Left lobe of liver (tissue), 2 donors: ENCODE results near the gene PTX4. TPM values are rescaled to one million over a fixed set of nuclear protein-coding genes. Genes with fewer than 3 reads are reported as not detected.

ENCODE experiments used
- ATAC-seq: fragments of 200-7000 bp; cut with Tn5 transposase; one replicate; pipeline ENCODE4 v1.9.1; 2020; ENCODE audit warnings: mild to moderate bottlenecking, moderate library complexity
- DNase-seq: peaks from one replicate; pipeline ENCODE4 v3.0.0-alpha.2; 2020; ENCODE audit warnings: low spot score
- total RNA-seq: library from RNA; stranded (reverse); gene quantifications from one replicate; pipeline ENCODE4 v1.2.1, GENCODE V29; 2021
- donor health status: DM: no; HTN: no; CAD: no; lungs with moderate emphysema.
- donor health status: DM: no; HTN: yes; CAD: no.

Gene PTX4, protein sequence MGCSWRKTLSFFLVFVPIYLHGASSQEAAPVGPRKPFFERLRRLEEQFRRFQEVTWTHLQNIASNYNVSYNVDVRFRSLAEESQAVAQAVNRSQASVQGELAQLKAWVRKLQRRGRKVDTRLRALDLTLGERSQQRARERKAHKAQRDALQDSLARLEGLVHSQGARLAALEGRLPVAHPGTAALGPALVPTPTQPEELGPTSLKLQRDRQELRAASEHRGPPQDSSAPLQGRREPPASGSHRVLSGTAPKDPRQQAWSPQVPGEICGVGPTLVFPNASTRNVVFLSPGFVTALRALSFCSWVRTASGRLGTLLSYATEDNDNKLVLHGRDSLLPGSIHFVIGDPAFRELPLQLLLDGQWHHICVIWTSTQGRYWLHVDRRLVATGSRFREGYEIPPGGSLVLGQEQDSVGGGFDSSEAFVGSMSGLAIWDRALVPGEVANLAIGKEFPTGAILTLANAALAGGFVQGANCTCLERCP
- total RNA-seq: not detected

DNA sequence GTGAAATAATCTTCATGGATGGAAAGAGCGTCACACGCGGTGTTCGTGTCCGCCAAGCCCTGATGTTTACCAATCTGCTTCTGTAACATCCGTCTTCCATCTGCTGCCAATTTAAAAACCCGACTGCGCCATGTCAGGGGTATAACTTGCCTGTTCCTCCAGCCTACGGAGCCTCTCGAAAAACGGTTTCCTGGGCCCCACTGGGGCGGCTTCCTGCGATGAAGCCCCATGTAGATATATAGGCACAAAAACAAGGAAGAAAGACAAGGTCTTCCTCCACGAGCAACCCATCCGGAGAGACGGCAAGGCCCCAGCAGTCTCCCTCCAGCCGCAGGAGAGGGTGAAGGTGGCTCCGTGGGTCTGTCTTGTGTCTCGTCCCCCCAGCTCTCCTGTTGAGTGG lies at the start of gene PTX4:
Gene PTX4 (minus strand): TSS at position 326 of the 400 bp plus-strand sequence. CDS start 35 bp downstream, at position 291.
- DNase-seq: no peak
- no peak for ATAC-seq

DNA sequence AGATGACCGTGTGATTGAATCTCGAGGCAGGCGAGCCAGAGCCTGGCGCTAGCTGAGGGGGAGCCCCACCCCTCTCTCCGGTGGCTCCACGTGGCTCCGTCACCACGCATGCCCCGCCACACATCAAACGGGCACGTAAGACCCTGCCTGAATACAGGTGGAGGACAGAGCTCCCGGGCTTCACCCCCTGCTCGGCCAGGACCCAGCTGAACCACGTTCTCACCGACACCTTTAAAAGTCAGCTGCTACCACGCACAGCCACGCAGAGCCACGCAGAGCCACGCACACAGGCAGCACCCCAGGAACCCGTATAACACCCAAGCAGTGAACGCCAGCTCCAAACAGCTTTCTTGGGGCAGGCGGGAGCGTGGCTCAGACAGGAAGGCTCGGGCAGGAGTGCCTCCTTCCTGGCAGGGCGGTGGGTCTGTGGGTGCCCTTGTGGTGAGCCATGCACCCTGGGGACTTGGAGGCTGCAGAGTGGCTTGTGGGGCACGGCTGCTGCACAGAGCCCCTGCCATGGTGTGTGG lies 49.1 kb upstream of the PTX4 start:
- ATAC-seq (no peak), DNase-seq (no peak)

DNA sequence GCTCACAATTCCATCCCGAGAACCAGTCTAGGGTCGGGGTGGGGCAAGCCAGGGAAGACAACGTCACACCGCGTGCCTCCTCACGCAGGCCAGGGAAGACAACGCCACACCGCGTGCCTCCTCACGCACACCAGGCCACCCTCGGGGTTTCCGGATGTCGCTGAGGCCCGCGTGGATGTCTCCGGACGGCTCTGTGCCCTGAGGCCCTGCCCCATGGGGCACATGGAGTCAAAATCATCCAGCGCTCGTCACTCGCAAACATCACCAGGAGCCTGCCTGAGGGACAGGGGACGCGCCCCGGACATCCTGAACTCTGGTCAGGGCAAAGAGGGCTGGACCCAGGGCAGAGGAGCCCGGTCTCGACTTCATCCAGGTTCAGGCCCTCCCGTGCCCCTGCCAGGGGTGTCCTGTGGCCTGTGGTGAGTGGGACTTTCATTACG lies 48.4 kb upstream of the PTX4 start:
- DNase-seq: no peak
- ATAC-seq: no peak

DNA sequence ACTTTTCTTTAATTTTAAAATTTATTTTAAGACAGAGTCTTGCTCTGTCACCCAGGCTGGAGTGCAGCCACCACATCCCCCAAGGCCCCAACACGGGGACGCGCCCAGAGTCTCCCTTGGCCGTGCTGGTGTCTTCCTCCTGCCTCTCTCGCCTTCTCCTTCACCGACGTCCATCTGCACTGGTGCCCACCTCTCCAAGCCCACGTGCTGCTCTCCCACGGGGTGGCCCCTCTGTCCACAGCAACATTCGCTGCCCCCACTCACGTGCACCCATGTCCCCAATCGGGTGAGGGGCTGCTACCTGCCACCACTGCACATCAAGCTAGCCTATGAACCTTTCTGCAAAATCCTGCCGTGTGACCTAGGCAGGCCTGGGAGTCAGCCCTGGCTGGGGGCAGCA lies 47.9 kb upstream of the PTX4 start:
- no peak for ATAC-seq
- no peak for DNase-seq

DNA sequence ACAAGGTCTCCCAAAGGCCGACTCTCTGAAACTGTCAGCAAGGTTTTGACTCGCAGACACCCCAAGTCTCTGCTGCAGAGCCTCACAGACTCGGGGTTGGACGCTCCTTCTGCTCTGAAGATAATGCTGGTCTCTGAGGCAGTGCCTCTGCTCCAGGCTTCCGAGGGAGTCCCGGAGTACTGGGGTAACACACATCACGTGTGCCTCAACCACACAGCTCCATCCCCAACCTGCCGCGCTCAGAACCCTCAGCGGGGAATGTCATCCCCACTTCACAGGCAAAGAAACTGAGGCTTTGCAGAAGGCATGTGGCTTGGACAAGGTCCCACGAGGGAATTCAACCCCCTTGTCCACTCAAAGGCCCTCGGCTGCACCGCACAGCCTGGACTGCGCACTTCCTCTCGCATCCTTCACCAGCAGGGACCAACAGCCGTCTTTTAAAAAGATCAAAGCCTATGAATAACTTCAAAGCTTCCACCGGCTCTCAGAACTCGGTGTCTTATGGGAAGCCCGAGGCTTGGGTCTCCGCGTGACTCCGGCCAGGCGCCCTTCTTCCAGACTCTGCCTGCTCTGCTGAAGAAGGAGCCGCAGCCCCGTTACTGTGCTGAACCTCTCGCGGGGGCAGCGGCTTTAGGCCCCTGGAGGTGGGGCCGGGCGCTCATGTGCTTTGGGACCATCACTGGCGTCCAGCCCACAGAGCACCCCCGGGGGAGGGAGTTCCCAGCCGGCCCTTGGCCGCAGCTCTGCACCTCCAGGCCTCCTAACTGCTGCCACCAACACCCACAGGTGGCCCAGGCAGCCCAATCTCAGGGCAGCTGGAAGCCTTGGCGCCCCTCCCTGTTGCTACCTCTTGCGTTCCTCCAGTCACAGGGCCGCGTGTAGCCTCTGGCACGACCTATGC lies 46.9 kb upstream of the PTX4 start:
- ATAC-seq (no peak), DNase-seq (no peak)

DNA sequence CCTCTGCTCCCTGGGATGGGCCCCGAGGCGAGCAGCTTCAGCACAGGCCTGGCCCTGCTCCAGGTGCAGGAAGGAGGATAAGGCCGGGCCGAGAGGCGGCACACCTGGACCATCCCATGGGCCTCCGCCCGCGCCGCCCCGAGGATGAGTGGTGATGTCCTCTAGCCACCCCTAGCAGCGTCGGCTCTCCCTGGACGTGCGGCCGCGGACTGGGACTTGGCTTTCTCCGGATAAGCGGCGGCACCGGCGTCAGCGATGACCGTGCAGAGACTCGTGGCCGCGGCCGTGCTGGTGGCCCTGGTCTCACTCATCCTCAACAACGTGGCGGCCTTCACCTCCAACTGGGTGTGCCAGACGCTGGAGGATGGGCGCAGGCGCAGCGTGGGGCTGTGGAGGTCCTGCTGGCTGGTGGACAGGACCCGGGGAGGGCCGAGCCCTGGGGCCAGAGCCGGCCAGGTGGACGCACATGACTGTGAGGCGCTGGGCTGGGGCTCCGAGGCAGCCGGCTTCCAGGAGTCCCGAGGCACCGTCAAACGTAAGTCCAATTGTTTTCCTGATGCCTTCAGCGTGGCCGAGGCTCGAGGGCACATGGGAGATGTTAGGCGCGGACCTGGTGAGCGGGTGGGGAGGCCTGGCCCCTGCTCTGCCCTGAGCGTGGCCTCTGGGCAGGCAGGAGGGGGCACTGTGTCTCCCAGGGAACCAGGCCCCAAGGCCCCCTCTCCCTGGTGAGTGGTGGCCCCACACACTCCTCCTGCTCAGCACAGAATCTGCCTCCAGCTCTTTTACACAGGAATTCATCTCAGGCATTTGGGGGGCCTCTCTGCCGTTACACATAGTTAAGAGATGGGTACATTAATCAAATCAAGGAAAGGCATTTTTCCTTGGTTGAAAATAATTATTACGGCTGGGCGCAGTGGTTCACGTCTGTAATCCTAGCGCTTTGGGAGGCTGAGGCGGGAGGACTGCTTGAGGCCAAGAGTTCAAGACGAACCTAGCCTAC lies 45.6 kb upstream of the PTX4 start:
- ATAC-seq (no peak), DNase-seq (no peak)

DNA sequence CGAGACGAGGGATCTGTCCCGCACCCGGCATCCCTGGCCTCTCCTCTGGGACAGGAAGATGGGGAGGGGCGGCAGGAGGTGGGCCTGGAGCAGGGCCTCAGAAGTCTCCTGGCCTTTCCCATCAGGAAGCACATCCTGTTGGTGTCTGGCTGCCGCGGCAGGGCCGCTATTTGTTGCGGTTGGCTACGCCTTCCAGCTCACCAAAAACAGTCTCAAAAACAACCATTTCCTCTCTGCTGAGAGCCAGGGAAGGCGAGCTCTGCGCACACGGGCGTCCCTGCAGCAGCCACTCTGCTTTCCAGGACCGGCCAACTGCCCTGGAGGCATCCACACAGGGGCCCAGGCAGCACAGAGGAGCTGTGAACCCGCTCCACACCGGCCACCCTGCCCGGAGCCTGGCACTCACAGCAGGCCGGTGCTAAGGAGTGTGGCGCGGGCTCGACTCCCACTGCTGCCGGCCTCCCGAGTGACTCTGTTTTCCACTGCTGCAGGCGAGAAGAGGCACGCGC lies 44.8 kb upstream of the PTX4 start, which contains the start of gene TMEM204:
Gene TMEM204 (plus strand): TSS at position 224 of the 509 bp plus-strand sequence. CDS start 610 bp downstream, outside the sequence.
- DNase-seq (no peak), ATAC-seq (peak; percentile 49)

DNA sequence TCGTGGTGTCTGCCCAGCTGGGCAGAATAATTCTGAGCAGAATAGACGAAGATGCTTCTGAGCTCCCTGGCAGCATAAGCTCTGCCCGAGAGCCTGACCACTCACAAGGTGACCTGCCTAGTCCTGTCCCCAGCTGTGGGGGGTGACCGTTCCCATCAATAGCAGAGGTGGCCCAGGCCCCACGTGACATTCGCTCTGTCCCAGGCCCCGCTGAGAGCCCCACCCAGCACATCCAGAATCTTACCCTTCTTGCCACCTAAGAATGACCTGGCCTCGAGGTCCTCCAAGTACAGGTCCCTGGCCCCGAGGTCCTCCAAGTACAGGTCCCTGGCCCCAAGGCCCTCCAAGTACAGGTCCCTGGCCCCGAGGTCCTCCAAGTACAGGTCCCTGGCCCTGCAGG lies 44.0 kb upstream of the PTX4 start:
- ATAC-seq: no peak

DNA sequence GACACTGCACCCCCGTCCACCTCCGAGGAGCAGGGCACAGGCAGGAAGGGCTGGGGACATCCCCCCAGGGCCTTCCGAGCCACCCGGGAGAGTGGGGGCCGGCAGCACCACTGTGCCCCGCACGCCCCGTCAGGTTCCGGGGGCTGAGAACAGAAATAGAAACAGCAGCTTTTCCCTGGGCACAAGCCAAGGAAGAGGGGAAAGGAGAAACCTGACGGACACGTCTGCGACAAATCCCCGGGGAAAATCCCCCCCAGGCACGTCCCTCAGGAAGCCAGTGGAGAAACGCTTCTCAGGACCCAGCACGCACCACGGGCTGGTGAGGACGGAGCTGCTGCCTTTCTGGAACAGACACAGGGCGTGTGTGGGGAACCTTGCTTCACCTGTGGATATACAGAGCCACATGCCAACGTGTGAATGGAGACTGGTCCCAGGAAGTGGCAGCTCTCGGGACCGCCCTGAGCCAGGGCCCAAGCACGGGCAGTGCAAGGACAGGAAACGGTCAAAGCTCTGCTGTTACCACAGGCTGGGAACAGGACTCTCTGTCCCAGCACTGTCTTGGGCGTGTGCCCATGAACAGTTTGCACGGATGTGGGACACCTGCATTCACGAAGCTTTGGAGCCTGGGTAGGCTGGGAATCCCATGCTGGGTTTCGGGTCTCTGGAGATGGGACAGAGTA lies 43.5 kb upstream of the PTX4 start:
- DNase-seq (no peak), ATAC-seq (peak; percentile 68)

More for the DNA sequence above, 44.0 kb upstream of the PTX4 start:
- DNase-seq: no peak

DNA sequence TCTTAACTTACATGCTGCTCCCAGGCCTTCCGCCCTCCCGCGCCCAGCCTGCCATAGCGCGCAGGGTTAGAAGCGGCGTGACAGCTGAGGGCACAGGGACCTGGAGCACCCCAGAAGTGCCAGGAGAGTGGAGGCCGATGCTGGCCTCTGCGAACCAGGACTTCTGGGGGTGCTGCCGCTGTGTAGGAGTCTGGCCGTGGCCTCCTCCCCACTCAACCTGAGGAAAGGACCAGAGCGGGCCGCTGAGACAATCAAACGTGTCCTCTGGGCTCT lies 42.8 kb upstream of the PTX4 start:
- DNase-seq (no peak), ATAC-seq (no peak)

DNA sequence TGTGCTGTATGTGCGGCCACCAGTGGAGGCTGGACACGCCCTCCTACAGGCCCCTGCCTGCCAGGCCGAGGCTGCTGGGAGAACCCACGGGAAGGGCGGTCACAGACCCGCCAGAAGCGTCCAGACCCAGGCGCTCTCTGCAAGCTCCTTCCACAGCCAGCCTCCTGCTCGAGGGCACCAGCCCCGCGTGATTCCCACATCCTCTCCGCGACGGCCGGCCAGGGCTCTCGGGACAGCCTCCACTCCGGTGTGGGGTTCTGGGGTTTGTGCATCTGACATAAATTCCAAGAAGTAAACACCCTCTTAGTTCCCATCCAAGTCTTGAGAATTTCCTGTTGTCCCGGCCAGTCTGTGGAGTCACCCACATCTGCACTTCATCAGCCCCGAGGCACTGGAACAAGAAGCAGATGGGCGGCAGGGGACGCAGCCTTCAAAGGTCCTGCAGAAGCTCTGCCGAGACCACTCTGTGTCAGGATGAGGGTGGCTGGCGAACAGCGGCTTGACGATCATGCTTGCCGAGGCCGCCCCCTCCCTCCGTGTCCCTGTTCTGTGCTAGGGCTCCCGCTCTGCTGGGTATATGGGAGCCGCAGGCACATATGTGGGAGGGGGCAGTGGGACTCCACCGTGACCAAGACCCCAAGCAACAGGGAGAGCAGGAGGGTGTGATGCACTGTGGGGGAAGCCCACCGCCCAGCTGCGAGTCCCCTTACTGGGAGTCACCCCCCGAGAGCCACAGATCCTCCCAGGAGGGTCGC lies 42.3 kb upstream of the PTX4 start:
- DNase-seq: no peak
- peak; percentile 7 for ATAC-seq

DNA sequence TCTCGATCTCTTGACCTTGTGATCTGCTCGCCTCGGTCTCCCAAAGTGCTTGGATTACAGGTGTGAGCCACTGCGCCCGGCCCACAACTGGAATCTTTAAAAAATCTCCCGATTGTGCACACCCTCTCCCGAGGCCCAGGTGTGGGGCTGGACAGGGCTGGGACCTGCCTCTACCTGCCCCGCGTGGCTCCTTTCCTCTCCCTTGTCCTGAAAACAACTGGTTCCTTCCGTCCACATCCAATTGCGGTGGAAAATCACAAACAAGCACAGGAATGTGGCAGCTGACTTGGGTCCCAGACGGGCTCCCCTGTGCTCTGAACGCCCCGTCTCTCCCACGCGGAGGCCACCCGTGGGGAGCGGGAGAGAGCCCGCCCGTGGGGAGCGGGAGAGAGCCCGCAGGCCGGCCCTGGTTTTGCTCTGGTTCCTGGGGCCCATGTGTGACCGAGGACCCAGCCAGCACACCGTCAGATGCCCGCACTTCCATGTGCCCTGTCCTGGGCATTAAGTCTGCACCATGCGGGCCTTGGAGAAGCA lies 41.7 kb upstream of the PTX4 start:
- no peak for DNase-seq
- no peak for ATAC-seq

DNA sequence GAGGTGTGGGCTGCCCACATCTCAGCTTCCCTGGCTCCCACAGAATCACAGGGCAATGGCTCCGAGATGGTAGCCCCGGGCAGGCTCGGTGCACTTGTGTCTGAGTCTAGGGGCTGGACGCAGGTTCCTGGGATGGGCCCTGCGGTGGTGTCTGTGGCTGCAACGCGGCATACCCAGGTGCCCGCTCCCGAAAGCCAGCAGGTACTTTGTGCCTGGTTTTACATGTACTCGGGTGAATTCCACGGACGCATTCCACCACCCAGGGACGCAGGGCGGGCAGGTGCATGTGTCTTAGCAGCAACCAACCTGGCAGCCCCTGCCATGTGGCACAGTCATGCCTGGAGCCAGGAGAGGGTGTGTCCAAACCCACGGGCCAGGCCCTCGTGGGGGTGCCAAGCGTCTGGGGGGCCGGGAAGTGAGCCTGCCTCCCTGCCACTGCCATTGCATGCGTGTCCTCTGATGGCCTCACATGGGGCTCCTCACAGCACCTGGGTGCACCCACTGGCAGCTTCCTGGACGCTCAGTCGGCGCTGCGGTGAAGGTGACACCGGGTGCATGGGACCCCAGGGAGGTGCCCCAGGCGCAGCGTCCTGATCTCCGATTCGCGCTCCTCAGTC lies 40.3 kb upstream of the PTX4 start:
- no peak for DNase-seq
- ATAC-seq: no peak

DNA sequence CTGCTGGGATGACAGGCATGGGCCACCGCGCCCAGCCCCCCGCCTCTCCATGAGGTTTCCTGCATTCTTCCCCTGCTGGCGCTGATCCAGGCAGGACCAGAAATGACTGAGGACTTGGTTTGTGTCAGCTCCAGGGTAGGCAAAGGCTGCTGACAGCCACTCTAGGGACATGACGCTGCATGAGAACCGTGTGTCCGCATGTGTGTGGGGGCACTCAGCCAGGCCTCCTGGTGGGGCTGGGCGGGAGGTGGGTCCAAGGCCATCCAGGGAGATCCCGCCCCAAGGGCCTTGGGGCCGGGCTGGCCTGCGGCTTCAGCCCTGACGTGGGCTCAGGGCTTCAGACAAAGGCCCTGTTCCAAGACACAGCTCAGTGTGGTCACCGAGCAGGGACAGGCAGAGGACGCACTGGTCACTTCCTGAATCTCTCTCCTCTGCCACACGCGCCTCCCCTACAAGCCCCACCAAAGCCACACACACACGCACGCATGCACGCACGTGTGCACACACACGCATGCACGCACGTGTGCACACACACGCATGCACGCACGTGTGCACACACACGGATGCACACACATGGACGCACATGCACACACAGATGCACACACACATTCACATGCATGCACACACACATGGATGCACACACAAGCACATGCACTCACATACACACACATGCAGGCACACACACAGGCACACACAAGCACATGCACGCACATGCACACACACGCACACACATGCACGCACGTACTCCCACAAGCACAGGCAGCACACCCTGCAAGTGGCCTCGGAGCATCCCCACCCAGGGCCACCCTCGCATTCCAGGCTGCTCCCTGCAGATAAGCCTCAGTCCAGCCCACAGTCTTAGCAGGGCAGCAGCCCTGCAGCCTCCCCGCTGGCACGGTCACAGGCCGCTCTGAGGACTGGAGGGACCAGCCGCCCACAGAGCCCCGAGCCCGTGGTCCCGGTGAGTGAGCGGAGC lies 39.4 kb upstream of the PTX4 start:
- DNase-seq: no peak

DNA sequence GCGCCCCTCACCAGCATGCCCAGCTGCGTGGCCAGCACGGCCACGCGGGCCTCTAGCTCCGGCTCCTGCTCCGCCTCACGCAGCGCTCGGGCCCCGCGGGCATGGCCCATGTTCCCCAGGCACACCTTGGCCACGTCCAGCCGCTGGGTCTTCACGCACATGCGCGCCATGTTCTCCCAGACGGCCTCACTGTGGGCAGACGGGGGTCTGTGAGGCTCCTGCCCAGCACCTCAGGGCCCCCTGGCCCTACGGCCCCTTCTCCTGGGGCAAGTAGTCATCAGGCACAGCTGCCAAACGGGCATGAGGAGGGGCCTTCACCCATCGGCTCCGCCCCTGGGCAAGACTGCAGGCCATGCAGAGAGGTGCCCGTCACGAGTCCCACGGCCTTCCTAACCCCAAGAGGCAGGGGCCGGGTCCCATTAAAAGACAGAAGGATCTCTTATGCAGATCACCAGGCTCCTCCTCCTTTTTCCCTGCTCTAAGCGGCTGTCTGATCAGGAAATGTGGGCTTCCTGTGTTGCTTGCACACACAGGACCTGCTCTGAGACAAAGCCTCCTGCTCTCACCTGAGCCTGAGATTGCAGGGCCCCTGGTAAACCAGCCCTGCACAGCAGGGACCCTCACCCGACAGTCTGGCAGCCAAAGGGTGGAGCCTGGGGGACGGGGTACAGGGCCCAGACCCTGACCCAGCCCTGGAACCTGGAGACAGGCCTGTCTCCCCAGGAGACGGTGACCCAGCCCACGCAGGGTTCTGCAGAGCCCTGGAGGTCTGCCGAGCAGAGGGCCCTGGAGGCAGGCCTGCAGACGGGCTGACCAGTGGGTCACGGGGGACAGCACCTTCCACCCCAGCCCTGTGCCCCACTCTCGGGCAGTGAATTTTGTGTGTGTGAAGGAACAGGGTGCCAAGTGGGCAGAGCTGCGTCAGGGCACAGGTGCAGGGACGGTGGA lies 38.1 kb upstream of the PTX4 start:
- no peak for DNase-seq
- no peak for ATAC-seq

More for the DNA sequence above, 39.4 kb upstream of the PTX4 start:
- ATAC-seq: peak; percentile 22
